Hepatocyte (in vitro differentiated cells): ENCODE data around the gene ZNRF3.

Source experiments
- CTCF ChIP-seq: fragments of 200-600 bp; sonication (generic); IDR thresholded peaks from 2 replicates; pipeline ENCODE4 v1.5.1; 2016; ENCODE audit warnings: antibody characterized with exemption, mild to moderate bottlenecking; ENCODE audit not compliant: poor library complexity
- EZH2 ChIP-seq: fragments of 200-600 bp; sonication (generic); IDR thresholded peaks from 2 replicates; pipeline ENCODE4 v1.6.1; 2016; ENCODE audit warnings: antibody characterized with exemption, mild to moderate bottlenecking, borderline replicate concordance
- EZH2phosphoT487 ChIP-seq: fragments of 200-600 bp; sonication (generic); IDR thresholded peaks from one replicate; pipeline ENCODE4 v1.6.1; 2018; ENCODE audit warnings: antibody characterized with exemption, mild to moderate bottlenecking, low read depth, moderate library complexity; ENCODE audit not compliant: unreplicated experiment, severe bottlenecking

- no peak for TF ChIP-seq CTCF
- TF ChIP-seq EZH2, result no peak
- no peak for TF ChIP-seq EZH2phosphoT487
Measured at GRCh38 chr22:28867191-28867590, 16.2 kb upstream of the ZNRF3 start.
